Middle frontal gyrus (tissue), 1 donor: ENCODE measurements around the gene UPK3BL1.
"Not testable (repeated sequence)": the region's sequence is repeated elsewhere in the genome, so short reads cannot be mapped to it uniquely, and the experiment has no call there.

Experiments
- DNase-seq: peaks from one replicate; pipeline ENCODE4 v3.0.0-alpha.2; 2015; ENCODE audit warnings: low spot score; ENCODE audit errors: extremely low spot score

UPK3BL1 gene, protein sequence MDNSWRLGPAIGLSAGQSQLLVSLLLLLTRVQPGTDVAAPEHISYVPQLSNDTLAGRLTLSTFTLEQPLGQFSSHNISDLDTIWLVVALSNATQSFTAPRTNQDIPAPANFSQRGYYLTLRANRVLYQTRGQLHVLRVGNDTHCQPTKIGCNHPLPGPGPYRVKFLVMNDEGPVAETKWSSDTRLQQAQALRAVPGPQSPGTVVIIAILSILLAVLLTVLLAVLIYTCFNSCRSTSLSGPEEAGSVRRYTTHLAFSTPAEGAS

DNA sequence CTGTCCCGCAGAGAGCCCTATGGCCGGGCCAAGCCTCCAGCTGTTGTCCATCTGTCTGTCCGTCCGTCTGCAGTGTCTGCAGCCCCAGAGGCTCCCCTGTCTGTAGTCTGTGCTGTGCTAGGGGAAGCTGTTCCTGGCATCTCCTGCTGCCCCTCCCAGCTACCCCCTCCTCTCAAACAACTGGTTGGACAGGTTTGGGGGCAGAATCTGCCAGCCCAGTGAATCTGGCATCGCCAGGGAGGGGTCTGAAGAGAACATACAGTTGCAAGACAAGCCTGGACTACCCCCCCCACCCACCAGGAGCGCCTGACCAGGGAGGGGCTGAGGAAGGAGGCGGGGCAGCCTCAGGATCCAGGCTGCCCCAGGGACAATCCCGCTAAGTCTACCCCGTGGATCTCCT lies at the start of gene UPK3BL1:
Gene UPK3BL1 (minus strand): TSS at position 101 of the 400 bp plus-strand sequence. CDS start 50 bp downstream, at position 51.
- not testable (repeated sequence) for DNase-seq

DNA sequence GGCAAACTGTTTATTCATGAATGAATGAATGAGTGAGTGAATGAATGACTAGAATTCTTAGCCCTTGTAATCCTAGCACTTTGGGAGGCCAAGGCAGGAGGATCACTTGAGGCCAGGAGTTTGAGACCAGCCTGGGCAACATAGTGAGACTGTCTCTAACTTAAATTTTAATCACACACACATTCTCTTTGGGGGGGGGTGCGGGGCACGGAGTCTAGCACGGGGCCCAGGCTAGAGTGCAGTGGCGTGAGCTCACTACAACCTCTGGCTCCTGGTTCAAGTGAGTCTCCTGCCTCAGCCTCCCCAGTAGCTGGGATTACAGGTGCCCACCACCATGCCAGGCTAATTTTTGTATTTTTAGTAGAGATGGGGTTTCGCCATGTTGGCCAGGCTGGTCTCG lies 48.0 kb upstream of the UPK3BL1 start:
- DNase-seq: not testable (repeated sequence)

DNA sequence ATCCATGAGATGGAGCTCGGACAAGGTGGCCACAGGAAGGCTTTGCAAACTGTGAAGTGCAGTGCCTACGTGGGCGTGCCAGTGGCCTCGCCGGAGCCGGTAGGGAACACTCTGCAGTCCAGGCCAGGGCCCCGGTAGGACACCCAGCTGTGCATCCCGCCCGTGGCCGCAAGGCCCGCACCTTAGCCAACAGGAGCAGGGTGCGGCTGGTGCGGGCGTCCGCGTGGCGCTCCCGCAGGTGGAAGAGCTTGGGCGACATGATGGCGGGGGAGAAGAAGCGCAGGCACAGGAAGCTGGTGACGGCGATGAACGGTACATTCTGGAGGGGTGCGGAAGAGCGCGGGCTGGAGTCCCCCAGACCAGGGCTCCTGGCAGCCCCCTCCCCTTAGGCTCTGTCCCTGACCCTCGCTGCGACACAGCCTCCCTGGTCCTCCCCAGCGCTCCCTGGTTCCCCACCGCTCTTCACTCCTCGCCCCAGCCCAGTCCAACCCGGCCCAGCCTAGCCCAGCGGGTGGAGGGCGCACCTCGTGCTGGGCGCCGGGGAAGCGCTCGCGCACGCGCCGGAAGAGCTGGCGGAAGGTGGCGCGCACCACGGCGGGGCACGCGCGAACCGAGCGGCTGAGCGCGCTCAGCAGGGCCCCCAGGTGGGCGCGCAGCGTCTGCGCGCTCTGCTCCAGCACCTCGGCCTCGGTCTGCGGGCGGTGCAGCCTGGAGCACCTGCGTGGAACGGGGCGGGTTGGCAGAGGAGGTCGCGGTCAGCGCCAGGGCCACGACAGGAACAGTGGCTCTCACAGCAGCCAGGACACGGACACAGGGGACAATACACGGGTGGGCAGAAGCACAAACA lies 47.1 kb upstream of the UPK3BL1 start:
- not testable (repeated sequence) for DNase-seq

DNA sequence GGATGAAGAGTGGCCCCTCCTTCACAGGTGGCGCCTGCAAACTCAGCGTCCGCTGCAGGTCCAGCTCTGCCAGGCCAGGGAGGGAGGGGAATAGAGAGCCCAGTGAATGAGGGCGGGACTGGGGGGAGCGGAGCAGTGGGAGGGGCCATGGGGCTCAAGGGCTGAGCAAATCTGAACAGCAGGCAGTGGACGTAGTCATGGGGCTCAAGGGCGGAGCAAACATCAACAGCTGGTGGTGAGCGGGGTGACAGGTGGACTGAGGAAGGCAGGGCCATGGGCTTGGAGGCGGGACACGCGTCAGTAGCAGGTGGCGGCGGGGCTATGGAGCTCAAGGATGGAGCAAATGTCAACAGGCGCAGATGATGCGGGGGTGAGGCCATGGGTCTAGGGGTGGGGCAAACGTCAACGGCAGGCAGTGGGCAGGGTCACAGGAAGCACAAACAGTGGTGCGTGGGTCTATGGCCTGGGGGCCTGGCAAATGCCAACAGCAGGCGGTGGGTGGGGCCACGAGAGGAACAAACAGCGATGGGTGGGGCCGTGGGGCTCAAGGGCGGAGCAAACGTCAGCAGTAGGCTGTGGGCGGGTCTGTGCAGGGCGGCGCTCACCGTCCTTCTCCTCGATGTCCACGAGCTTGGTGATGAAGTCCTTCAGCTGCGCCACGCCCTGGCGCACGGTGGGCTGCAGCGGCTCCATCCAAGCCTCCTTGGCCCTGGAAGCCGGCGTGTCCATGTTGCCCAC lies 45.9 kb upstream of the UPK3BL1 start:
- DNase-seq: not testable (repeated sequence)

DNA sequence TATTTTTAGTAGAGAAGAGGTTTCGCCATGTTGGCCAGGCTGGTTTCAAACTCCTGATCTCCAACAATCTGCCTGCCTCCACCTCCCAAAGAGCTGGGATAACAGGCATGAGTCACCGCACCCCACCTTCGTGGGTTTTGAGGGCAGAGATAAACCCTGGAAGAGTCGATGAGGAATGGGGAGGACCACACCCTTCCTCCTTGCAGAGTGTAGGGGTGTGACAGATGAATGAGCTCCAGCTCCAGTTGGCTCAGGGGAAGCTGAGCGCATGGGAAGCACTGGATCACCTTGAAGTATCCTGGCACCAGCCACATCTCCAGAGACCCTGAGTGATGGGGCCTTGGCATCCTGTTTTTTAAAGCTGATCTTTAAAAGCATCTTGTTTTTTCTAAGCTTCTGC lies 40.0 kb upstream of the UPK3BL1 start:
- not testable (repeated sequence) for DNase-seq

DNA sequence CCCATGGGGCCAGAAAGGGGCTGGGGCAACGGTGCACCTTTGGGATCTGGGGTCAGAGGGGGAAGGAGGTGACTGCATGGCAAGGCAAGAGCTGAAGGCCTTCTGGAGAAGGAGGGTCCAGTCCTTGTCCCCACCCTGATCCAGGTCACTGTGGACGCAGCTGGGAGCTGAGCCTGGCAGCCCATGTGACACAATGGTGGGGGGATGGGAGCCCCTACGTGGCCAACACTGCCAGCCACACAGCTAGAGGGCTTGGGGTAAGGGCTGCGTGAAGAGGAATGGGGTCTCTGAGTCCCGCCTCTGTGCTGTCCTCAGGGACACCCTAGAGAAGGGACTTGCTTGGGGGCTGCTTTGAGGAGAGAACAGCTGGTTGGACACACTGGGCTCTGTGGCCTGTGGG lies 38.2 kb upstream of the UPK3BL1 start:
- not testable (repeated sequence) for DNase-seq

DNA sequence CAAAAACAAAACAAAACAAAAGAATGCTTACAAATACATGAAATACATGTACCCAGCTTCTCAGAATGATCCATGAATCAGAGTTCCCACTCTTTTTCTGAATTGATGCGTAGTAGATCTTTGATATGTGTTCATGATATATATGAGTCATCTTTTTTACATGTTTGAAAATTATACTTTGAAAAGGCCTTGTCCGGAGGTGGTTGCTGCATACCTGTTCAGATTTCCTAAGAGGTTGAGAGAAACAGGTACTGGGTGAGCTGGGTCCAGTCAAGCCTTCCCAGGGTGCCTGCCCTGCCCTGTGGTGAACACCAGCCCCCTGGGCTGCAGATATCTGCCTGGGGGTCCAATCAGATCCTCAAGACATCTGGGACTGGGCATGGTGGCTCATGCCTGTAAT lies 33.0 kb upstream of the UPK3BL1 start:
- not testable (repeated sequence) for DNase-seq

DNA sequence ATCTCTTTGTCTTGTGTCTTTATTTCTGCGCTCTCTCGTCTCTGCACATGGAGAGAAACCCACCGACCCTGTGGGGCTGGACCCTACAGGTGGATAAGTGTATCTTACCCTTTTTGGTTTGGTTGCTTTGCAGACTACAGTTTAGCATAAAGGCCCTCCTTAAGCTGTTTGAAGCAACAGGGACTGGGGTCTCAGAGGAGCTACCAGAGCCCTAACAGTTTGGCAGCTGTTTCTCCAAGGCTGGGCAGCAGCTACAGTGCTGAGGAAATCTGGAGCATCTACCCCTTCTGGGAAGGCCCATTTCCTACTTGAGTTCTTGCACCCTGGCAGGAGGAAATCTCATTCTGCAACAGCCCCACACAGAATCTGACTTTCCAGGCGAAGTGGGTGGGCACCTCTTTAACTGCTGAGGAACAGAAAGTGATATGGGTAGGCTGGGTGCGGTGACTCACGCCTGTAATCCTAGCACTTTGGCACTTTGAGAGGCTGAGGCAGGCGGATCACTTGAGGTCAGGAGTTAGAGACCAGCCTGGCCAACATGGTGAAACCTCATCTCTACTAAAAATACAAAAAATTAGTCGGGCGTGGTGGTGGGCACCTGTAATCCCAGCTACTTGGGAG lies 31.0 kb upstream of the UPK3BL1 start:
- not testable (repeated sequence) for DNase-seq

DNA sequence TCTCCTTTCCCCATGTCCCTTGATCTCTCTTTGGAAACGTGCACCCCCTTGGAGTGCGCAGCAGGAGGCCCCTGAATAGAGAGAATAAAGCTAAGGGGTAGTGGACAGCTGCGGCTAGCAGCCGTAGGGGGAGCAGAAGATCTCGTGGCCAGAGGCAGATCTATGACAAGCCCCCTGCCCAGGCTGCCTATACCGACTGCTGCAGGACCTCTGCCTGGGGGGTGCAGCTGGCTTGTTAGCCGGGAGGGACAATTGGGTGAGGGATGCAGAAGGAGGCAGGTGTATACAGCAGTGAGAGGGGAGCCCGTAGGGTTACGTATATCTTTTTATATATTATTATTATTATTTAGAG lies 29.3 kb upstream of the UPK3BL1 start:
- not testable (repeated sequence) for DNase-seq

DNA sequence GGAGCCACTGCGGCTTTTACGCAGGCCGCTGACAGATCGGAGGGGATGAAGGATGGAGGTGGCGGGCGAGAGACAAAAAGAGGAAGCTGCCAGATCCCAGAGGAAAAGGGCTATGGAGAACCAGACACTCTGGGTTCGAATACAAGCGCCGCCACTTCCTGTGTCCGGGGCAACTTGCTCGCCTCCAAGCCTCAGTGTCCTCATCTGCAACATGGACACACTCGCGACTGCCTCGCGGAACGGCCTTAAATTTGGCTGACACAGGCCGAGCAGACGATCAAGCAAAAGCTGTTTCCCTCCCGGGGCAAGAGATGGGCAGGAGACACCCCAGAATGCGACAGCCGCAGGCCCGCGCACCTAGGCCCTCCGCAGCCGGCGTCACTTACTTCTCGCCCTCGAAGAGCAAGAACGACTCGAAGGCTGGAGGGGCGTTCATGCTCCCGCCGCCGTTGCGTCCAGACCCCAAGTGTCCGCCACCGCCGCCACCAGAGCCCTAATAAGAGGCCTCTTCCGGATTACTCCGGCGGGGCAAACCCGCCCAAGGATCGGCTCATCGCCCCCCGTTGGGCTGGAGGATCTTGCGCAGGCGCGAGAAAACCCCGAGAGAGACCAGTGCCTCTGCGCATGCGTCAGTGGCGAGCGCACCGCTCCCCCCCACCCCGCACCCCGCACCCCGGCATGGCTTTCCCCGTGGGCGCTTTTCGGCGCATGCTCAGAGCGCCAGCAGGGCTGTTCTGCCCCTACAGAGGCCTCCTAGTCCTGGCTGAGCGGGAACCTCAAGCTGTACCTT lies 28.8 kb upstream of the UPK3BL1 start, which contains the start of gene POLR2J2:
Gene POLR2J2 (minus strand): TSS at position 498 of the 790 bp plus-strand sequence. CDS start 62 bp downstream, at position 436.
- not testable (repeated sequence) for DNase-seq

DNA sequence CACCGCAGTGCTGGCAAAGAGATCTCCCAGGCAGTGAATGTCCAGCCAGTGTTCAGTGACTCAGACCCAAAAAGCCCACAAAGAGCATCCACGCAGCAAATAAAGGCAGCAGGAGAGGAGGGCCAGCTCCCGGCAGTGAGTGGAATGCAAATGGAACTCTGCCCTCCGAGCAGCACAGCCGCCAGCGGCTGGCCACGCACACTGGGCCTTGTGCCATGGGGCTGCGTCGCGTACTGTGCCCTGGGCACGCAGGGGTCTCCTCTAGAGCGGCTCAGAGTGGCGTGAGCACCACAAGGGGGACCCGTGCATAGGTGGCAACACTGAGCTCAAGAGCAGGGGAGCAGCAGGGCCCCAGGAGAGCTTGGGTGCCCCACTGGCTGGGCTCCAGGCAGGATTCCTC lies 24.9 kb upstream of the UPK3BL1 start:
- not testable (repeated sequence) for DNase-seq

DNA sequence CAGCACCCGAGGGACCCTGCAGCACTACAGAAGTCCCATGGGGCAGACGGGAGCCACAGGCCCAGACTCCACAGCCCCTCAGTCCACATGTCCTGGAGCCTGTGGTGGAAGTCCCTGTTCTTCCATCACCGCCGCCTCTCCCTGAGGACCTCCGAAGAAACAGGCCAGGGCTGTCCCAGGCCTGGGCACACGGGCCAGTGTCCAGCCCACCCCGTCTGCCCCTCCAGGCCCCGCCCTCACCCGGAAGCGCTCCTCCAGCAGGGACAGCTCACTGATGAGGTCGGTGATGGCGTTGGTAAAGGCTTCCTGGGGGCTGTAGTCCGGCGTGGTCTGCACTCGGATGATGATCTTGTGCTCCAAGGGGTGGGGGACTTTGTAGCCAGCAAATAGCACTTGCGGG lies 24.3 kb upstream of the UPK3BL1 start:
- DNase-seq: not testable (repeated sequence)

DNA sequence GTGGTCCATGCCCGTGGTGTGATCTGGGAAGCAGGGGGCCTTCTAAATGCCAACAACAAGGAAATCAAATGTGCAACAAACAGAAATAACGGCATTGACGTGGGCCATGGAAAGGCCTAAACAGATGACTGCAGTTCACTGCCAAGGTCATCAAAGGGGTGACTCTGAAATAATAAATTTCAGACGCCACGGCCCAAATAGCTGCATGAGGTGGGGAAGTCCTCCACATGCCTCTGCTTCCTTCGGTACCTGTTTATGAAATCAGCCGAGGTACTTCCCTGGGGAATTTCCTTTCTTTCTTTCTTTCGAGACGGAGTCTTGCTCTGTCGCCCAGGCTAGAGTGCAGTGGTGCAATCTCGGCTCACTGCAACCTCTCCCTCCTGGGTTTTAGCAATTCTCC lies 22.2 kb upstream of the UPK3BL1 start:
- DNase-seq: not testable (repeated sequence)

DNA sequence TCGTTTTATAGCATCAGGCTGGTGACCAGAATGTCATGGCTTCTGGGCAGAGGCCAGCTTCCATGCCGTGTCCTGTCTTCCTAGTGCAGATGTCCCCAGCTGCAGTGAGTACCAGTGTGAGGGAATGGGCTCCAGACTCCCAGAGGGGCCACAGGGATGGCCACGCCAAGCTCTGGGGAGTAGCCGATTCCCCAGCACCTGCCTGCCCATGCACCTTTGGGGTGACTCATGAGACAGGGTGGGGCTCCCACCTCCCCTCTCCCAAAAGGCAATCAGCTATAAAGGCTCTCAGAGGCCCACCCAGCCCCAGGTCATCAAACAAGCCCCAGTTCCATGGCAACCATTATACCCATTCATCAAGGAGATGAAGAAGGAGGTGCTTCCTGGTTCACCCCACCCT lies 7.3 kb upstream of the UPK3BL1 start, which contains the start of gene SPDYE2B:
Gene SPDYE2B (plus strand): TSS at position 396 of the 400 bp plus-strand sequence. CDS start 2,030 bp downstream, outside the sequence.
- not testable (repeated sequence) for DNase-seq

DNA sequence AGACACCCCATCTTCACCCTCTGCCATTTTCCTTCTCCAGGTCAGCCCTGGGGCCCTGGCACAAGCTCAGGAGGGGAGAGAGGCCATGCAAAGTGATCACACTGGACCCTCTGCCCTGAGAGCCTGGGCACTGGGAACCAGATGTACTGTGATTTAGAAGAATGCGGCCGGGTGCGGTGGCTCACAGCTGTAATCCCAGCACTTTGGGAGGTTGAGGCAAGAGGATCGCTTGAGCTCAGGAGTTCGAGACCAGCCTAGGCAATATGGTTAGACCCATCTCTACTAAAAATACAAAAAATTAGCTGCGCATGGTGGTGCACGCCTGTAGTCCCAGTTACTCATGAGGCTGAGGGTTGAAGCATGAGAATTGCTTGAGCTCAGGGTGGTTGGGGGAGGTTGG lies 5.2 kb upstream of the UPK3BL1 start:
- DNase-seq: not testable (repeated sequence)

DNA sequence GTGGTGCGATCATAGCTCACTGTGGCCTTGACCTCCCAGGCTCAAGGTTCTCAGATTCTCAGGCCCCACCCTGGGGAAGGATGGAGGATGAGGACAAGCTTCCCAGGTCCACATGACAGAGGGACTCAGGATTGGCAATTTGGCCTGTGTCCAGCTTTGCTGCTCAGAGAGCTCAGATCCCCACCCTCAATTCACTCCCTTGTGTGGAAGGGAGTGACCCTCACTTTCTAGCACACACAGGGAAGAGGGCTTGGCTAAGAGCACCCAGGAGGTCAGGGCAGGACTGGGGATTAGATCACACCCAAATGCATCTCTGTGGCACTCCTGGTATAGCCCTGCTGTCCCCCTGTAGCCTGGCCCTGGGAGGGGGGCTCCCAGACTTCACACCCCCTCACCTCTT lies 813 bp upstream of the UPK3BL1 start:
- DNase-seq: not testable (repeated sequence)

DNA sequence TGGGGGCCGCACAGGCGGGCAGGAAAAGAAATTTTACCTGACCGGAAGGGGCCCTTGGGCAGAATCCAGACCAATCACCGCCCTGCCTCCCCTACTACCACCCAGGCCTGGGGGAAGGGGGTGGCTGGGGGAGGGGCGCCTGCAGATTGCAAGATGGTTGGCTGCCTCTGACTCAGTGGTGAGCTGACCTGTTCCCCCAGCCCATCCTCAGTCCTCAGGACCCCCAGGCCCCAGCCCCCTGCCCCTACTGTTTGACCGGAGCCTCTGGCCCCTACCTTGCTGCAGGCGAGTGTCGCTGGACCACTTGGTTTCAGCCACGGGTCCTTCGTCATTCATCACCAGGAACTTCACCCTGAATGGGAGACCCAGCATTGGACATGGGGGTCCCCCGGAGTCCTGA lies 3.7 kb downstream of the UPK3BL1 start:
- not testable (repeated sequence) for DNase-seq

DNA sequence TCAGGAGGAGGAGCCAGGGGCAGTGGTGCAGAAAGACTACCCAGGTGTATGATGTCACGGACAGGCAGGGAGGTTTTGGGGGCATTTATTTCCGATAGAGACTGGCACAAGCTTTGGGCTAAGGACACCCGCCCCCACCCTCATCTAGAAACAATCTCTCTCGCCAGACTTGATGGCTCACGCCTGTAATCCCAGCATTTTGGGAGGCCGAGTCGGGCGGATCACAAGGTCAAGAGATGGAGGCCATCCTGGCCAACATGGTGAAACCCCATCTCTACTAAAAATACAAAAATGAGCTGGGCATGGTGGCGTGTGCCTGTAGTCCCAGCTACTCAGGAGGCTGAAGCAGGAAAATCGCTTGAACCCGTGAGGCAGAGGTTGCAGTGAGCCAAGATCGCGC lies 5.6 kb downstream of the UPK3BL1 start:
- not testable (repeated sequence) for DNase-seq

DNA sequence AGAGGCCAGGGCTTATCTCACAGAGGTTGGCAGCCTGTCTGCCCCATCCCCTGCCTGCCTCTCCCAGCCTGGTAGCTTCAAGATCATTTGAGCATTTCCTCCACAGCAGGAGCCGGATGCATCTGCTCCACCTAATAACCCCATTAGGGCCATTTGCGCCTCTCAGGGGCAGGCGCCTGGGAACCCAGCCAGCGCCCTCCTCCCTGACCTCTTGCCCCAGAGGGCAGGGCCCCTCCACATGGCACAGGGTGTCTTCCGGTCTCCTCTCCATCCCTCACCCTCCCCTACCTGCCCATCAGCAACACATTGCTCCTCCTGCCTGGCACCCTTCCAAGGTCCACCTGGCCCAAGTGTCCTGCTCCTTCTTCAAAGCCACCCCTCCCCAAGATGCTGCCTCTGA lies 7.2 kb downstream of the UPK3BL1 start:
- DNase-seq: not testable (repeated sequence)

DNA sequence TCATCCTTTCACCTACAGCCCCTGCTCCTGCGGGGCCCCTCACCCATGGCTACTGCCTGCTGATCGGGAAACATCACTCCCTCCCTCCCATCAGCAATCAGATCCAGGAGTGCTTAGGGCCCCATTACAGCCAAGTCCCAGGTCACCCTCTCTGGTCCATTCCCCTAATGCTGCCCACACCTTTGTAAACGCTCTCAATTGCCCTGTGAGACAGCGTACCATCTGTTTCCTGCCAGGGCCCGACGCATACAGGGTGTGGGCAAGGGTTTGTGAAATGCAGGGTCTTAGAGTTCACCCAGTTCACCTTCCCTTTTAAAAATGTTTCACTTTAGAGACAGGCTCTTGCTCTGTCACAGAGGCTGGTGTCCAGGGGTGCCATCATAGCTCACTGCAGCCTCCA lies 8.3 kb downstream of the UPK3BL1 start:
- DNase-seq: not testable (repeated sequence)
